ENCODE results near the gene PHIP. TPM values are rescaled to one million over a fixed set of nuclear protein-coding genes. Genes with fewer than 3 reads are reported as not detected.

PHIP gene
- total RNA-seq, 2 experiments from 2014 or later = 33.2 to 34.3 TPM

- Mint-ChIP-seq H3K27me3 (no peaks in the 10 kb centered on the region), H3K27ac (no peak overlapping the region), H3K9me3 (no peaks in the 10 kb centered on the region), H3K4me3 (no peak overlapping the region), H3K36me3 (peaks cover 22% of the 10 kb centered on the region), H3K4me1 (peaks cover 5% of the 10 kb centered on the region)
- POLR2A ChIA-PET = no interaction called here
- DNase-seq (no peak), ATAC-seq (ENCODE audit: low read depth) (no peak)
Measured at GRCh38 chr6:79030023-79030422, 48.0 kb downstream of the PHIP start.

GRCh38 chr6:79028641-79029314 is 49.3 kb downstream of the PHIP start:
- peaks cover 5% of the 10 kb centered on the region for H3K4me1 Mint-ChIP-seq

DNA sequence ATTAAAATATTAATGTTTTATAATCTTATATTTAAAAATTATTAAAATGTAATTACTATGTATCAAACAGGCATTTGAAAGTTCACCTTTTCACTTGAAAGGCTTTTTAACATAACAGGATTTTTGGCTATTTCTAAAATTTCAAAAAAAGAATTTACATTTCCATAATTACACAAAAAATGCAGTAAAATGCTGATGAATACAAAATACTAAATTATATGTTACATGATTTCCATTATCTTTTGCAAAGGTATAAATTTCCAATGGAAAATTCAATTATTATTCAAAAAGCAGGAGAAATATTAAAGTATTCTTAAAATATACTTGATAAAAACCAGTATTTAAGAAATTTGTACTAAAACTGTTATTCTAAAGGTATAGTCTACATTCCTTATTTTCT is 66.1 kb downstream of the PHIP start:
- ATAC-seq (ENCODE audit: low read depth) (no peak), DNase-seq (no peak)
- Mint-ChIP-seq H3K27ac (no peak overlapping the region), H3K27me3 (no peaks in the 10 kb centered on the region), H3K4me1 (no peaks in the 10 kb centered on the region), H3K9me3 (no peaks in the 10 kb centered on the region), H3K36me3 (peaks cover 34% of the 10 kb centered on the region), H3K4me3 (no peak overlapping the region)
- POLR2A ChIA-PET = no interaction called here

More at GRCh38 chr6:79028641-79029314, 49.3 kb downstream of the PHIP start:
- peaks cover 22% of the 10 kb centered on the region for H3K36me3 Mint-ChIP-seq
- no peak for ATAC-seq (ENCODE audit: low read depth)
- no peak overlapping the region for H3K27ac Mint-ChIP-seq
- no peak overlapping the region for H3K4me3 Mint-ChIP-seq
- POLR2A ChIA-PET = interaction anchor here (1.4 kb wide), 1 partner anchor 49 kb away, joined by 4 read pairs; the partner anchor contains the start of gene PHIP
- no peak for DNase-seq
- H3K27me3 Mint-ChIP-seq = no peaks in the 10 kb centered on the region
- H3K9me3 Mint-ChIP-seq = no peaks in the 10 kb centered on the region

GRCh38 chr6:79010422-79010821 is 67.6 kb downstream of the PHIP start:
- no peak for DNase-seq
- POLR2A ChIA-PET = no interaction called here
- Mint-ChIP-seq H3K36me3 (peaks cover 29% of the 10 kb centered on the region), H3K27me3 (no peaks in the 10 kb centered on the region), H3K9me3 (no peaks in the 10 kb centered on the region), H3K4me1 (no peaks in the 10 kb centered on the region), H3K27ac (no peak overlapping the region), H3K4me3 (no peak overlapping the region)
- ATAC-seq (ENCODE audit: low read depth) = no peak

GRCh38 chr6:79009819-79010218 is 68.2 kb downstream of the PHIP start:
- peaks cover 26% of the 10 kb centered on the region for H3K36me3 Mint-ChIP-seq
- ATAC-seq (ENCODE audit: low read depth) (no peak), DNase-seq (no peak)
- H3K27me3 Mint-ChIP-seq = no peaks in the 10 kb centered on the region
- POLR2A ChIA-PET = no interaction called here
- no peaks in the 10 kb centered on the region for H3K9me3 Mint-ChIP-seq
- H3K4me1 Mint-ChIP-seq = peaks cover 1% of the 10 kb centered on the region
- H3K4me3 Mint-ChIP-seq = no peak overlapping the region
- H3K27ac Mint-ChIP-seq = no peak overlapping the region

- H3K36me3 Mint-ChIP-seq = peaks cover 28% of the 10 kb centered on the region
- peaks cover 1% of the 10 kb centered on the region for H3K4me1 Mint-ChIP-seq
- H3K4me3 Mint-ChIP-seq = no peak overlapping the region
- no peak overlapping the region for H3K27ac Mint-ChIP-seq
- POLR2A ChIA-PET = no interaction called here
- H3K27me3 Mint-ChIP-seq = no peaks in the 10 kb centered on the region
- no peaks in the 10 kb centered on the region for H3K9me3 Mint-ChIP-seq
- DNase-seq = no peak
- no peak for ATAC-seq (ENCODE audit: low read depth)
Measured at GRCh38 chr6:79005497-79005896, 72.6 kb downstream of the PHIP start.

- Mint-ChIP-seq H3K36me3 (peaks cover 27% of the 10 kb centered on the region), H3K27ac (no peak overlapping the region), H3K27me3 (no peaks in the 10 kb centered on the region), H3K4me3 (no peak overlapping the region), H3K4me1 (peaks cover 1% of the 10 kb centered on the region), H3K9me3 (no peaks in the 10 kb centered on the region)
- ATAC-seq (ENCODE audit: low read depth) (no peak), DNase-seq (no peak)
- POLR2A ChIA-PET = no interaction called here
Measured at GRCh38 chr6:79005024-79005423, 73.0 kb downstream of the PHIP start.

- no peak overlapping the region for H3K4me3 Mint-ChIP-seq
- H3K36me3 Mint-ChIP-seq = peaks cover 27% of the 10 kb centered on the region
- DNase-seq (no peak), ATAC-seq (ENCODE audit: low read depth) (no peak)
- no peaks in the 10 kb centered on the region for H3K27me3 Mint-ChIP-seq
- POLR2A ChIA-PET = no interaction called here
- H3K9me3 Mint-ChIP-seq = no peaks in the 10 kb centered on the region
- H3K4me1 Mint-ChIP-seq = peaks cover 1% of the 10 kb centered on the region
- H3K27ac Mint-ChIP-seq = no peak overlapping the region
Measured at GRCh38 chr6:79004239-79004638, 73.8 kb downstream of the PHIP start.

GRCh38 chr6:79001415-79001814 is 76.6 kb downstream of the PHIP start:
- Mint-ChIP-seq H3K4me1 (peaks cover 1% of the 10 kb centered on the region), H3K27ac (no peak overlapping the region), H3K4me3 (no peak overlapping the region), H3K9me3 (no peaks in the 10 kb centered on the region), H3K36me3 (peaks cover 36% of the 10 kb centered on the region), H3K27me3 (no peaks in the 10 kb centered on the region)
- DNase-seq = no peak
- POLR2A ChIA-PET = no interaction called here
- ATAC-seq (ENCODE audit: low read depth) = no peak

DNA sequence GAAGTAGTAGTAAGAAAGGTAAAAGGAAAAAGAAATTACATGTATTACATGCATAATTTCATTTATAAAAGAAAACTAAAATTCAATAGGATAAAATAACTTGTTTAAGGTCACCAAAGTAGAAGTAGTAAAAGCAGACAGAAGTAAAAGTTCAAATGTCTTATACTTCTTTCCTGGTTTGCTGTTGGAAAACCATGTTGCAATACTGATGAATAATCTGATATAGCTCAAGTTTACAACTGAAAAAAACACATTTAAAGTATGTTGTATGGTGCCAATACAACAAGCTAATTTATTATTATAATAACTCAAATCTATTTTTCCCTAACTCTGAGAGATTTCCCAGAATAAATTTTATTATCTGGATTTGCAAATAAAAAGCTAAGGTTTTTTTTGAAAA is 78.3 kb downstream of the PHIP start:
- Mint-ChIP-seq H3K4me3 (no peak overlapping the region), H3K36me3 (peaks cover 49% of the 10 kb centered on the region), H3K27me3 (no peaks in the 10 kb centered on the region), H3K4me1 (no peaks in the 10 kb centered on the region), H3K27ac (no peak overlapping the region), H3K9me3 (no peaks in the 10 kb centered on the region)
- POLR2A ChIA-PET = no interaction called here
- ATAC-seq (ENCODE audit: low read depth) = no peak
- DNase-seq = no peak

- DNase-seq (no peak), ATAC-seq (ENCODE audit: low read depth) (no peak)
- no peaks in the 10 kb centered on the region for H3K27me3 Mint-ChIP-seq
- POLR2A ChIA-PET = no interaction called here
- no peak overlapping the region for H3K4me3 Mint-ChIP-seq
- H3K36me3 Mint-ChIP-seq = peaks cover 61% of the 10 kb centered on the region
- peaks cover 6% of the 10 kb centered on the region for H3K9me3 Mint-ChIP-seq
- no peaks in the 10 kb centered on the region for H3K4me1 Mint-ChIP-seq
- no peak overlapping the region for H3K27ac Mint-ChIP-seq
Measured at GRCh38 chr6:78995946-78996345, 82.1 kb downstream of the PHIP start.

DNA sequence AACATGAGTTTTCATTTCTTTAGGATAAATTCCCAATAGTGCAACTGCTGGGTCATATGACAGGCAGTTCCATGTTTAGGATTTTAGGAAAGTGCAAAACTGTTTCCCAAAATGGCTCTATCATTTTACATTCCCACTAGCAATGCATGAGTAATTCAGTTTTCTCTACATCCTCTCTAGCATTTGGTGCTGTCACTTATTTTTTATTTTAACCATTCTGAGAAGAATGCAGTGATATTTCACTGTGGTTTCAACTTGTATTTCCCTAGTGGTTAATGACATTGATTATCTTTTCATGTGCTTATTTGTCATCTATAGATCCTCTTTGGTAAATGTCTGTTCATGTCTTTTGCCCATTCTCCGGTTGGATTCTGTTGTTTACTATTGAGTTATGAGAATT is 82.7 kb downstream of the PHIP start:
- H3K9me3 Mint-ChIP-seq = peaks cover 6% of the 10 kb centered on the region
- peaks cover 64% of the 10 kb centered on the region for H3K36me3 Mint-ChIP-seq
- H3K27ac Mint-ChIP-seq = no peak overlapping the region
- ATAC-seq (ENCODE audit: low read depth) = no peak
- H3K27me3 Mint-ChIP-seq = no peaks in the 10 kb centered on the region
- POLR2A ChIA-PET = no interaction called here
- no peaks in the 10 kb centered on the region for H3K4me1 Mint-ChIP-seq
- H3K4me3 Mint-ChIP-seq = no peak overlapping the region
- DNase-seq = no peak

DNA sequence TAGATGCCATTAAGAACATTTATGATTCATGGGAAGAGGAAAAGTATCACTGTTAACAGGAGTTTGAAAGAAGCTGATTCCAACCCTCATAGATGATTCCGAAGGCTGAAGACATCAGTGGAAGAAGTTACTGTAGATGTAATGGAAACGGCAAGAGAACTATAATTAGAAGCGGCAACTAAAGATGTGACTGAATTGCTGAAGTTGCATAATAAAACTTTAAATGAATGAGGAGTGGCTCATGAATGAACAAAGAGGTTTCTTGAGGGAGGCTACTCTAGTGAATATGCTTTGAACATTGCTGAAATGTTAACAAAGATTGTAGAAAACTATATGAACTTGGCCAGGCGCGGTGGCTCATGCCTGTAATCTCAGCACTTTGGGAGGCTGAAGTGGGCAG is 84.1 kb downstream of the PHIP start:
- H3K36me3 Mint-ChIP-seq = peaks cover 70% of the 10 kb centered on the region
- POLR2A ChIA-PET = no interaction called here
- no peak overlapping the region for H3K4me3 Mint-ChIP-seq
- no peaks in the 10 kb centered on the region for H3K4me1 Mint-ChIP-seq
- H3K9me3 Mint-ChIP-seq = peaks cover 6% of the 10 kb centered on the region
- no peak for DNase-seq
- H3K27me3 Mint-ChIP-seq = no peaks in the 10 kb centered on the region
- no peak for ATAC-seq (ENCODE audit: low read depth)
- H3K27ac Mint-ChIP-seq = no peak overlapping the region

GRCh38 chr6:78989191-78989590 is 88.9 kb downstream of the PHIP start:
- peaks cover 6% of the 10 kb centered on the region for H3K9me3 Mint-ChIP-seq
- H3K4me3 Mint-ChIP-seq = no peak overlapping the region
- no peaks in the 10 kb centered on the region for H3K27me3 Mint-ChIP-seq
- no peak overlapping the region for H3K27ac Mint-ChIP-seq
- no peaks in the 10 kb centered on the region for H3K4me1 Mint-ChIP-seq
- POLR2A ChIA-PET = no interaction called here
- ATAC-seq (ENCODE audit: low read depth) (no peak), DNase-seq (no peak)
- peaks cover 41% of the 10 kb centered on the region for H3K36me3 Mint-ChIP-seq

- Mint-ChIP-seq H3K36me3 (peaks cover 43% of the 10 kb centered on the region), H3K9me3 (no peaks in the 10 kb centered on the region), H3K4me1 (no peaks in the 10 kb centered on the region), H3K4me3 (no peak overlapping the region), H3K27ac (no peak overlapping the region), H3K27me3 (no peaks in the 10 kb centered on the region)
- no peak for ATAC-seq (ENCODE audit: low read depth)
- no peak for DNase-seq
- POLR2A ChIA-PET = no interaction called here
Measured at GRCh38 chr6:78986161-78986560, 91.9 kb downstream of the PHIP start.

All from activated naive CD8-positive, alpha-beta T cell treated with anti-CD3 and anti-CD28 coated beads, Interleukin-2, amount 10 ng/mL, durations not matched to agents 7 days and 5 days (primary cell).